ENCODE data around the gene PRRX2. TPM values are rescaled to one million over a fixed set of nuclear protein-coding genes. Genes with fewer than 3 reads are reported as not detected.

PRRX2 gene
- total and polyA plus RNA-seq, 4 donors = 0.03 to 0.08 TPM; not detected in 2

GRCh38 chr9:129623331-129623730 is 42.1 kb upstream of the PRRX2 start:
- no peak overlapping the region for H3K4me3 ChIP-seq (ENCODE audit: low read depth in 1 of 3, low read length in 3 of 3)
- no peak overlapping the region for H3K9ac ChIP-seq (ENCODE audit: low read depth in 1 of 2, low read length in 2 of 2)
- TF ChIP-seq JUND (IDR thresholded peaks at IDR 0.05) (no peak), GABPA (IDR thresholded peaks at IDR 0.05 in 1 of 2, conservative IDR thresholded peaks at IDR 0.05 in 1 of 2) (no peak), CTCF (IDR thresholded peaks at IDR 0.05; ENCODE audit: low read depth, low read length, missing input control) (no peak), HNF4A (conservative IDR thresholded peaks at IDR 0.05) (no peak), RXRA (IDR thresholded peaks at IDR 0.05) (no peak), SP1 (IDR thresholded peaks at IDR 0.05) (no peak), ZBTB33 (IDR thresholded peaks at IDR 0.05) (no peak), FOXA2 (IDR thresholded peaks at IDR 0.05) (no peak), HNF4G (IDR thresholded peaks at IDR 0.05) (no peak), RAD21 (IDR thresholded peaks at IDR 0.05) (no peak), FOXA1 (IDR thresholded peaks at IDR 0.05) (no peak)
- no peak overlapping the region for H3K27ac ChIP-seq (ENCODE audit: low read depth in 1 of 2, low read length in 2 of 2)
- 72% methylated on average over 6 of the region's 6 CpGs for WGBS
- H3K27me3 ChIP-seq (ENCODE audit: control insufficient read depth in 4 of 4, insufficient read depth in 4 of 4, low read length in 3 of 4) = no peaks in the 10 kb centered on the region
- no peaks in the 10 kb centered on the region for H3K9me3 ChIP-seq (ENCODE audit: control insufficient read depth in 4 of 4, low read length in 3 of 4)
- peaks cover 0 to 2% (median 0%) of the 10 kb centered on the region in 4 donors for H3K36me3 ChIP-seq (ENCODE audit: control insufficient read depth in 4 of 4, insufficient read depth in 3 of 4, low read depth in 1 of 4, low read length in 3 of 4)
- peaks cover 9 to 39% (median 26%) of the 10 kb centered on the region in 4 donors for H3K4me1 ChIP-seq (ENCODE audit: control insufficient read depth in 4 of 4, insufficient read depth in 4 of 4, low read length in 3 of 4)
- DNase-seq (ENCODE audit: low spot score) = no peak

DNA sequence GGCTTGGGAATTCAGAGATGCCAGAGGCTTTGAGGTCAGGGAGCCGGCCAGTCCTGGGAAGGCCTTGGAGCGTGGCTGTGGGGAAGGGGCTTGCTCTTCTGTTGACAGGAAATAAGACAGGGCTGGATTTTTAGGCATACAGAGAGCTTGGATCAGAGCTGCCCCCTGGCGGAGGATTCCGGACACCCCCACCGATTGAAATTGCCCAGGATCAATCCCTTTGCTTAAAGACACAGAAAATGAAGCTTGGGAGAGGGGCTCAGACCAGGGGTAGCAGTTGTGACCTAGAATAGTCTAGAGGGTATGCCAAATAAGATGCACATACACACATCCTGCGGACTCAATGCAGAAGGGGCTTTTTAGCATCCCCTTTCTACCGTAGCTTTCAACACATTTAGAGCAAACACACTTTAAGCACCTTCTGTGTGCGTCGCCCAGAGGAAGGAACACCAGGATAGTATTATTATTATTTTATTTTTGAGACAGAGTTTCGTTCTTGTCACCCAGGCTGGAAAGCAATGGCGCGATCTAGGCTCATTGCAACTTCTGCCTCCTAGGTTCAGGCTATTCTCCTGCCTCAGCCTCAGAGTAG is 41.2 kb upstream of the PRRX2 start:
- no peak overlapping the region for H3K4me3 ChIP-seq (ENCODE audit: low read depth in 1 of 3, low read length in 3 of 3)
- no peak overlapping the region for H3K9ac ChIP-seq (ENCODE audit: low read depth in 1 of 2, low read length in 2 of 2)
- H3K27ac ChIP-seq (ENCODE audit: low read depth in 1 of 2, low read length in 2 of 2) = peak overlapping the region; percentile 27 to 36
- WGBS = 45% methylated on average over 12 of the region's 12 CpGs
- H3K9me3 ChIP-seq (ENCODE audit: control insufficient read depth in 4 of 4, low read length in 3 of 4) = no peaks in the 10 kb centered on the region
- H3K27me3 ChIP-seq (ENCODE audit: control insufficient read depth in 4 of 4, insufficient read depth in 4 of 4, low read length in 3 of 4) = no peaks in the 10 kb centered on the region
- H3K4me1 ChIP-seq (ENCODE audit: control insufficient read depth in 4 of 4, insufficient read depth in 4 of 4, low read length in 3 of 4) = peaks cover 9 to 46% (median 32%) of the 10 kb centered on the region in 4 donors
- H3K36me3 ChIP-seq (ENCODE audit: control insufficient read depth in 4 of 4, insufficient read depth in 3 of 4, low read depth in 1 of 4, low read length in 3 of 4) = peaks cover 0 to 2% (median 0%) of the 10 kb centered on the region in 4 donors
- TF ChIP-seq CTCF (IDR thresholded peaks at IDR 0.05; ENCODE audit: low read depth, low read length, missing input control) = peak; percentile 64
- TF ChIP-seq, protein P1, sequence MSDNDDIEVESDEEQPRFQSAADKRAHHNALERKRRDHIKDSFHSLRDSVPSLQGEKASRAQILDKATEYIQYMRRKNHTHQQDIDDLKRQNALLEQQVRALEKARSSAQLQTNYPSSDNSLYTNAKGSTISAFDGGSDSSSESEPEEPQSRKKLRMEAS (IDR thresholded peaks at IDR 0.05) = no peak
- TF ChIP-seq, protein P2, sequence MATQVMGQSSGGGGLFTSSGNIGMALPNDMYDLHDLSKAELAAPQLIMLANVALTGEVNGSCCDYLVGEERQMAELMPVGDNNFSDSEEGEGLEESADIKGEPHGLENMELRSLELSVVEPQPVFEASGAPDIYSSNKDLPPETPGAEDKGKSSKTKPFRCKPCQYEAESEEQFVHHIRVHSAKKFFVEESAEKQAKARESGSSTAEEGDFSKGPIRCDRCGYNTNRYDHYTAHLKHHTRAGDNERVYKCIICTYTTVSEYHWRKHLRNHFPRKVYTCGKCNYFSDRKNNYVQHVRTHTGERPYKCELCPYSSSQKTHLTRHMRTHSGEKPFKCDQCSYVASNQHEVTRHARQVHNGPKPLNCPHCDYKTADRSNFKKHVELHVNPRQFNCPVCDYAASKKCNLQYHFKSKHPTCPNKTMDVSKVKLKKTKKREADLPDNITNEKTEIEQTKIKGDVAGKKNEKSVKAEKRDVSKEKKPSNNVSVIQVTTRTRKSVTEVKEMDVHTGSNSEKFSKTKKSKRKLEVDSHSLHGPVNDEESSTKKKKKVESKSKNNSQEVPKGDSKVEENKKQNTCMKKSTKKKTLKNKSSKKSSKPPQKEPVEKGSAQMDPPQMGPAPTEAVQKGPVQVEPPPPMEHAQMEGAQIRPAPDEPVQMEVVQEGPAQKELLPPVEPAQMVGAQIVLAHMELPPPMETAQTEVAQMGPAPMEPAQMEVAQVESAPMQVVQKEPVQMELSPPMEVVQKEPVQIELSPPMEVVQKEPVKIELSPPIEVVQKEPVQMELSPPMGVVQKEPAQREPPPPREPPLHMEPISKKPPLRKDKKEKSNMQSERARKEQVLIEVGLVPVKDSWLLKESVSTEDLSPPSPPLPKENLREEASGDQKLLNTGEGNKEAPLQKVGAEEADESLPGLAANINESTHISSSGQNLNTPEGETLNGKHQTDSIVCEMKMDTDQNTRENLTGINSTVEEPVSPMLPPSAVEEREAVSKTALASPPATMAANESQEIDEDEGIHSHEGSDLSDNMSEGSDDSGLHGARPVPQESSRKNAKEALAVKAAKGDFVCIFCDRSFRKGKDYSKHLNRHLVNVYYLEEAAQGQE (IDR thresholded peaks at IDR 0.05) = no peak
- no peak for TF ChIP-seq SP1 (IDR thresholded peaks at IDR 0.05)
- TF ChIP-seq RAD21 (IDR thresholded peaks at IDR 0.05) = peak; percentile 70 to 77
- DNase-seq (ENCODE audit: low spot score) = peak; percentile 74

Measured in liver (tissue), 9 donors.